IMR-90 (cell line): ENCODE measurements around the gene DRAXIN. TPM values are rescaled to one million over a fixed set of nuclear protein-coding genes. Genes with fewer than 3 reads are reported as not detected.

Source experiments
- ATAC-seq: fragments of 200-7000 bp; cut with Tn5 transposase; 2 replicates; pipeline ENCODE4 v1.9.1; 2020; ENCODE audit warnings: low read depth, mild to moderate bottlenecking, moderate library complexity
- BruUV-seq: library from RNA; stranded (reverse); fragments of 400-500 nt; replicated peaks from 2 replicates; lab custom pipeline; 2021; lab: Mats Ljungman, UMichigan
- CTCF ChIA-PET: fragments of 300-600 bp; formaldehyde crosslinking; extraction: SDS; loops from one replicate; lab custom pipeline; 2021; ENCODE audit warnings: antibody characterized with exemption; lab: Yijun Ruan, JAX
- POLR2A ChIA-PET: fragments of 300-600 bp; sonication (Branson Sonifier 250); formaldehyde crosslinking; loops from one replicate; lab custom pipeline; 2022; ENCODE audit warnings: antibody characterized with exemption; ENCODE audit not compliant: unreplicated experiment; lab: Charles Lee
- DNase-seq: peaks from one replicate; pipeline ENCODE4 v3.0.0; 2013
- H2AFZ ChIP-seq: replicated peaks from 2 replicates; pipeline ENCODE3; 2013; ENCODE audit warnings: low read length, mild to moderate bottlenecking; ENCODE audit not compliant: poor library complexity
- H2AK5ac ChIP-seq: 2 replicates; pipeline ENCODE4 v1.6.1; 2013; ENCODE audit warnings: low read depth, low read length, inconsistent platforms
- H2AK9ac ChIP-seq: replicated peaks from 2 replicates; pipeline ENCODE3; 2013; ENCODE audit warnings: mild to moderate bottlenecking, low read depth, low read length, moderate library complexity; ENCODE audit not compliant: poor library complexity
- H2BK120ac ChIP-seq: 2 replicates; pipeline ENCODE4 v1.6.1; 2013; ENCODE audit warnings: low read depth, low read length, inconsistent platforms
- H2BK15ac ChIP-seq: 3 replicates; pipeline ENCODE4 v1.6.1; 2013; ENCODE audit warnings: low read depth, low read length, inconsistent platforms
- H2BK20ac ChIP-seq: 2 replicates; pipeline ENCODE4 v1.6.1; 2013; ENCODE audit warnings: low read depth, mild to moderate bottlenecking, inconsistent platforms, low read length, moderate library complexity
- H2BK5ac ChIP-seq: 2 replicates; pipeline ENCODE4 v1.6.1; 2013; ENCODE audit warnings: mild to moderate bottlenecking, low read depth, low read length, inconsistent platforms; ENCODE audit not compliant: poor library complexity, severe bottlenecking
- H3K14ac ChIP-seq: replicated peaks from 2 replicates; pipeline ENCODE4 v1.6.1; 2013; ENCODE audit warnings: low read depth, low read length, inconsistent platforms
- H3K18ac ChIP-seq: 2 replicates; pipeline ENCODE4 v1.6.1; 2013; ENCODE audit warnings: low read depth, low read length, control low read depth
- H3K23ac ChIP-seq: 2 replicates; pipeline ENCODE4 v1.6.1; 2013; ENCODE audit warnings: low read depth, low read length, inconsistent platforms
- H3K27ac ChIP-seq: 2 replicates; pipeline ENCODE4 v1.5.1; 2013; ENCODE audit warnings: mild to moderate bottlenecking, control low read depth, low read length; ENCODE audit not compliant: insufficient read depth
- H3K27me3 ChIP-seq: 2 replicates; pipeline ENCODE4 v1.6.1; 2013; ENCODE audit warnings: low read length; ENCODE audit not compliant: control insufficient read depth, insufficient read depth
- H3K36me3 ChIP-seq: 2 replicates; pipeline ENCODE4 v1.6.1; 2013; ENCODE audit warnings: low read length, mixed read lengths; ENCODE audit not compliant: control insufficient read depth, insufficient read depth
- H3K4ac ChIP-seq: 2 replicates; pipeline ENCODE4 v1.6.1; 2013; ENCODE audit warnings: low read depth, low read length, inconsistent platforms
- H3K4me1 ChIP-seq: 2 replicates; pipeline ENCODE4 v1.6.1; 2013; ENCODE audit warnings: low read length, mixed read lengths; ENCODE audit not compliant: control insufficient read depth, insufficient read depth
- H3K4me2 ChIP-seq: 2 replicates; pipeline ENCODE4 v1.6.1; 2013; ENCODE audit warnings: low read depth, mild to moderate bottlenecking, control low read depth, low read length, moderate library complexity
- H3K4me3 ChIP-seq: 2 replicates; pipeline ENCODE4 v1.5.1; 2013; ENCODE audit warnings: low read depth, mild to moderate bottlenecking, control low read depth, low read length, moderate library complexity; ENCODE audit not compliant: insufficient read depth
- H3K56ac ChIP-seq: 2 replicates; pipeline ENCODE4 v1.6.1; 2013; ENCODE audit warnings: low read length, inconsistent platforms; ENCODE audit not compliant: insufficient read depth; ENCODE audit errors: extremely low read depth
- H3K79me1 ChIP-seq, 2 experiments: 2 replicates each; pipeline ENCODE4 v1.6.1; 2013; ENCODE audit warnings: low read length in 2 of 2, inconsistent platforms in 1 of 2, low read depth in 1 of 2
- H3K9ac ChIP-seq: 2 replicates; pipeline ENCODE4 v1.6.1; 2013; ENCODE audit warnings: low read depth, low read length, control low read depth
- H3K9me1 ChIP-seq: 2 replicates; pipeline ENCODE4 v1.6.1; 2013; ENCODE audit warnings: low read length, inconsistent platforms; ENCODE audit not compliant: insufficient read depth
- H3K9me3 ChIP-seq: 2 replicates; pipeline ENCODE4 v1.6.1; 2013; ENCODE audit warnings: low read length; ENCODE audit not compliant: control insufficient read depth, insufficient read depth
- H4K20me1 ChIP-seq: 2 replicates; pipeline ENCODE4 v1.6.1; 2013; ENCODE audit warnings: low read length, inconsistent platforms; ENCODE audit not compliant: insufficient read depth
- H4K5ac ChIP-seq: 2 replicates; pipeline ENCODE4 v1.6.1; 2013; ENCODE audit warnings: mild to moderate bottlenecking, low read depth, low read length, control low read depth
- H4K8ac ChIP-seq, 2 experiments: 2 replicates each; pipeline ENCODE4 v1.6.1; 2013; ENCODE audit warnings: low read depth in 2 of 2, low read length in 2 of 2, control low read depth in 1 of 2, inconsistent platforms in 1 of 2
- H4K91ac ChIP-seq: 2 replicates; pipeline ENCODE4 v1.6.1; 2013; ENCODE audit warnings: low read depth, low read length, inconsistent platforms; ENCODE audit not compliant: insufficient read depth
- BHLHE40 ChIP-seq: fragments of 150-350 bp; IDR thresholded peaks from 2 replicates; pipeline ENCODE4 v1.6.1; 2016; ENCODE audit warnings: mild to moderate bottlenecking, low read depth, low read length
- CEBPB ChIP-seq: IDR thresholded peaks from 2 replicates; pipeline ENCODE4 v1.6.1; 2012; ENCODE audit warnings: low read depth, low read length, improper control_type of control experiment
- CHD1 ChIP-seq: IDR thresholded peaks from 2 replicates; pipeline ENCODE4 v1.6.1; 2012; ENCODE audit warnings: low read depth, low read length, improper control_type of control experiment
- FOS ChIP-seq: fragments of 150-350 bp; IDR thresholded peaks from 2 replicates; pipeline ENCODE4 v1.6.1; 2016; ENCODE audit warnings: low read depth, low read length
- MAFK ChIP-seq: IDR thresholded peaks from 2 replicates; pipeline ENCODE4 v1.6.1; 2012; ENCODE audit warnings: low read depth, low read length, improper control_type of control experiment
- MAZ ChIP-seq: IDR thresholded peaks from 2 replicates; pipeline ENCODE4 v1.6.1; 2012; ENCODE audit warnings: low read depth, mild to moderate bottlenecking, low read length, improper control_type of control experiment, moderate library complexity, borderline replicate concordance
- MXI1 ChIP-seq: IDR thresholded peaks from 2 replicates; pipeline ENCODE4 v1.6.1; 2012; ENCODE audit warnings: low read depth, mild to moderate bottlenecking, low read length, moderate library complexity, borderline replicate concordance
- NFE2L2 ChIP-seq: fragments of 150-350 bp; IDR thresholded peaks from 2 replicates; pipeline ENCODE4 v1.6.1; 2016; ENCODE audit warnings: low read depth, mild to moderate bottlenecking, low read length
- POLR2A ChIP-seq: IDR thresholded peaks from 2 replicates; pipeline ENCODE4 v1.6.1; 2012; ENCODE audit warnings: mild to moderate bottlenecking, low read depth, low read length
- RAD21 ChIP-seq: IDR thresholded peaks from 2 replicates; pipeline ENCODE4 v1.6.1; 2012; ENCODE audit warnings: low read length, improper control_type of control experiment
- RCOR1 ChIP-seq: IDR thresholded peaks from 2 replicates; pipeline ENCODE4 v1.6.1; 2012; ENCODE audit warnings: mild to moderate bottlenecking, low read length, improper control_type of control experiment; ENCODE audit not compliant: insufficient replicate concordance
- SMC3 ChIP-seq: fragments of 150-350 bp; IDR thresholded peaks from 2 replicates; pipeline ENCODE4 v1.6.1; 2016; ENCODE audit warnings: low read depth, mild to moderate bottlenecking, antibody characterized with exemption, low read length, moderate library complexity
- WGBS, 2 experiments: methylation state at CpG; one replicate each; pipeline versions ENCODE4 v1.1.5 to v1.1.7; 2013; ENCODE audit warnings: missing lambda C conversion rate in 2 of 2; ENCODE audit not compliant: insufficient read length in 1 of 2; ENCODE audit errors: extremely low coverage in 2 of 2; 5-methylcytosine and 5-hydroxymethylcytosine counted together
- dilution Hi-C: fragments of 300-500 bp; cut with HindIII; formaldehyde crosslinking; loops from one replicate; pipeline ENCODE4 v1.14.3; 2018; ENCODE audit warnings: low sequenced_read_pairs; ENCODE audit not compliant: unreplicated experiment
- in situ Hi-C: fragments of 300-500 bp; cut with MboI; formaldehyde crosslinking; loops from 3 replicates; pipeline ENCODE4 v1.14.3; 2019; ENCODE audit warnings: low sequenced_read_pairs, inconsistent platforms, mixed read lengths
- intact Hi-C: fragments of 100-400 bp; cut with micrococcal nuclease; formaldehyde crosslinking; loops from 2 replicates; pipeline ENCODE4 v1.10.0; 2022
- polyA plus RNA-seq, 3 experiments: library from polyadenylated mRNA; depleted of rRNA; stranded (reverse); fragments of >200 nt; gene quantifications; 2 replicates each; pipeline ENCODE4 v1.2.3, GENCODE V29; 2012; ENCODE audit warnings: low replicate concordance in 1 of 3
- total RNA-seq: library from RNA; depleted of rRNA; stranded (reverse); fragments of >200 nt; gene quantifications from 2 replicates; pipeline ENCODE4 v1.2.3, GENCODE V29; 2012
- TF ChIP-seq, protein P1 (sequence below): fragments of 150-350 bp; IDR thresholded peaks from 2 replicates; pipeline ENCODE4 v1.6.1; 2016; ENCODE audit warnings: low read depth, mild to moderate bottlenecking, low read length, moderate library complexity, borderline replicate concordance
- TF ChIP-seq, protein P2 (sequence below): fragments of 150-350 bp; IDR thresholded peaks from 2 replicates; pipeline ENCODE4 v1.6.1; 2017; ENCODE audit warnings: mild to moderate bottlenecking, antibody characterized with exemption, low read length, low read depth
- TF ChIP-seq, protein P3 (sequence below): conservative IDR thresholded peaks from 2 replicates; pipeline ENCODE4 v1.5.1; 2012; ENCODE audit warnings: mild to moderate bottlenecking, low read depth, low read length, improper control_type of control experiment

Gene DRAXIN
- total and polyA plus RNA-seq, 2 of the 4 experiments (the other 2 are of a cell fraction) = under 0.01 to 0.02 TPM

GRCh38 chr1:11764115-11764514 is 72.6 kb downstream of the DRAXIN start:
- Histone ChIP-seq H3K9ac (no peak overlapping the region), H2BK15ac (no peak overlapping the region), H2BK5ac (no peak overlapping the region), H2AK5ac (no peak overlapping the region), H3K23ac (no peak overlapping the region), H3K4me1 (peaks cover 1% of the 10 kb centered on the region; the same call in 1 of the 2 replicates), H3K27ac (no peak overlapping the region), H3K36me3 (no peaks in the 10 kb centered on the region), H3K56ac (no peak overlapping the region), H4K8ac (no peak overlapping the region), H3K4me2 (no peak overlapping the region), H2BK20ac (no peak overlapping the region), H3K27me3 (peaks cover 42% of the 10 kb centered on the region), H3K9me1 (no peaks in the 10 kb centered on the region), H4K20me1 (no peaks in the 10 kb centered on the region), H2BK120ac (no peak overlapping the region), H4K91ac (no peak overlapping the region), H2AFZ (no peak overlapping the region), H3K18ac (no peak overlapping the region), H2AK9ac (no peak overlapping the region), H3K14ac (no peak overlapping the region), H3K9me3 (no peaks in the 10 kb centered on the region), H3K4me3 (no peak overlapping the region), H3K79me1 (no peaks in the 10 kb centered on the region), H3K4ac (no peak overlapping the region), H4K5ac (no peak overlapping the region)
- CTCF ChIA-PET = no interaction called here
- DNase-seq = no peak
- TF ChIP-seq NFE2L2 (no peak), RAD21 (no peak), BHLHE40 (no peak), MAZ (no peak), MXI1 (no peak), RCOR1 (no peak), CHD1 (no peak), FOS (no peak), MAFK (no peak), POLR2A (no peak), CEBPB (no peak), SMC3 (no peak)
- TF ChIP-seq, protein P1, sequence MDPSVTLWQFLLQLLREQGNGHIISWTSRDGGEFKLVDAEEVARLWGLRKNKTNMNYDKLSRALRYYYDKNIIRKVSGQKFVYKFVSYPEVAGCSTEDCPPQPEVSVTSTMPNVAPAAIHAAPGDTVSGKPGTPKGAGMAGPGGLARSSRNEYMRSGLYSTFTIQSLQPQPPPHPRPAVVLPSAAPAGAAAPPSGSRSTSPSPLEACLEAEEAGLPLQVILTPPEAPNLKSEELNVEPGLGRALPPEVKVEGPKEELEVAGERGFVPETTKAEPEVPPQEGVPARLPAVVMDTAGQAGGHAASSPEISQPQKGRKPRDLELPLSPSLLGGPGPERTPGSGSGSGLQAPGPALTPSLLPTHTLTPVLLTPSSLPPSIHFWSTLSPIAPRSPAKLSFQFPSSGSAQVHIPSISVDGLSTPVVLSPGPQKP = no peak
- TF ChIP-seq, protein P2, sequence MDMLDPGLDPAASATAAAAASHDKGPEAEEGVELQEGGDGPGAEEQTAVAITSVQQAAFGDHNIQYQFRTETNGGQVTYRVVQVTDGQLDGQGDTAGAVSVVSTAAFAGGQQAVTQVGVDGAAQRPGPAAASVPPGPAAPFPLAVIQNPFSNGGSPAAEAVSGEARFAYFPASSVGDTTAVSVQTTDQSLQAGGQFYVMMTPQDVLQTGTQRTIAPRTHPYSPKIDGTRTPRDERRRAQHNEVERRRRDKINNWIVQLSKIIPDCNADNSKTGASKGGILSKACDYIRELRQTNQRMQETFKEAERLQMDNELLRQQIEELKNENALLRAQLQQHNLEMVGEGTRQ = no peak
- TF ChIP-seq, protein P3, sequence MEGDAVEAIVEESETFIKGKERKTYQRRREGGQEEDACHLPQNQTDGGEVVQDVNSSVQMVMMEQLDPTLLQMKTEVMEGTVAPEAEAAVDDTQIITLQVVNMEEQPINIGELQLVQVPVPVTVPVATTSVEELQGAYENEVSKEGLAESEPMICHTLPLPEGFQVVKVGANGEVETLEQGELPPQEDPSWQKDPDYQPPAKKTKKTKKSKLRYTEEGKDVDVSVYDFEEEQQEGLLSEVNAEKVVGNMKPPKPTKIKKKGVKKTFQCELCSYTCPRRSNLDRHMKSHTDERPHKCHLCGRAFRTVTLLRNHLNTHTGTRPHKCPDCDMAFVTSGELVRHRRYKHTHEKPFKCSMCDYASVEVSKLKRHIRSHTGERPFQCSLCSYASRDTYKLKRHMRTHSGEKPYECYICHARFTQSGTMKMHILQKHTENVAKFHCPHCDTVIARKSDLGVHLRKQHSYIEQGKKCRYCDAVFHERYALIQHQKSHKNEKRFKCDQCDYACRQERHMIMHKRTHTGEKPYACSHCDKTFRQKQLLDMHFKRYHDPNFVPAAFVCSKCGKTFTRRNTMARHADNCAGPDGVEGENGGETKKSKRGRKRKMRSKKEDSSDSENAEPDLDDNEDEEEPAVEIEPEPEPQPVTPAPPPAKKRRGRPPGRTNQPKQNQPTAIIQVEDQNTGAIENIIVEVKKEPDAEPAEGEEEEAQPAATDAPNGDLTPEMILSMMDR = no peak
- ATAC-seq = no peak
- POLR2A ChIA-PET = no interaction called here
- intact Hi-C loops = no loop called here
- in situ Hi-C loops = no loop called here
- dilution Hi-C loops = no loop called here
- no TSS peak for BruUV-seq
- 82% methylated on average over 3 of the region's 3 CpGs; no CpG with 5 or more reads in 1 of the 2 experiments for WGBS, 2 experiments
